GM12878 (cell line): Measurements from ENCODE around the gene PIEZO2. TPM values are rescaled to one million over a fixed set of nuclear protein-coding genes. Genes with fewer than 3 reads are reported as not detected.

Source experiments
- ATAC-seq: fragments of 200-7000 bp; cut with Tn5 transposase; 3 replicates; pipeline ENCODE4 v1.9.1; 2020; ENCODE audit warnings: mild to moderate bottlenecking, moderate library complexity
- BruUV-seq: library from RNA; stranded (reverse); fragments of 400-500 nt; replicated peaks from 2 replicates; lab custom pipeline; 2021; lab: Mats Ljungman, UMichigan
- CTCF ChIA-PET: fragments of 300-600 bp; sonication (Branson Sonifier 250); formaldehyde crosslinking; extraction: SDS; loops from one replicate; lab custom pipeline; 2021; ENCODE audit warnings: inconsistent platforms; lab: Yijun Ruan, JAX
- POLR2A ChIA-PET: fragments of 350-600 bp; formaldehyde crosslinking; extraction: SDS; loops from one replicate; lab custom pipeline; 2021; ENCODE audit warnings: inconsistent platforms; lab: Charles Lee
- RAD21 ChIA-PET: fragments of 300-600 bp; sonication (Branson Sonifier 250); formaldehyde crosslinking; loops from one replicate; lab custom pipeline; 2023; ENCODE audit warnings: antibody characterized with exemption; ENCODE audit not compliant: unreplicated experiment; lab: Charles Lee
- SMC1A ChIA-PET: fragments of 300-600 bp; sonication (Branson Sonifier 250); formaldehyde crosslinking; loops from one replicate; lab custom pipeline; 2023; ENCODE audit not compliant: unreplicated experiment, uncharacterized antibody; lab: Charles Lee
- DNase-seq: peaks from one replicate; pipeline ENCODE4 v3.0.0-alpha.2; 2011; ENCODE audit warnings: low read depth, low spot score
- FAIRE-seq: peaks from 3 replicates; lab custom pipeline; 2011; peaks lifted over from hg19 to GRCh38; lab: Jason Lieb, UNC
- H2AFZ ChIP-seq: 2 replicates; pipeline ENCODE4 v1.6.0; 2011; ENCODE audit warnings: low read depth, low read length, control low read depth; ENCODE audit not compliant: control insufficient read depth
- H3K27ac ChIP-seq: 2 replicates; pipeline ENCODE4 v1.5.1; 2011; ENCODE audit warnings: control low read depth; ENCODE audit not compliant: control insufficient read depth, insufficient read depth
- H3K27me3 ChIP-seq, 2 experiments: replicated peaks in 1 of 2; 2 replicates each; pipeline versions ENCODE4 v1.6.0 to v1.6.1; 2011; ENCODE audit warnings: low read length in 1 of 2; ENCODE audit not compliant: control insufficient read depth in 2 of 2, insufficient read depth in 2 of 2
- H3K36me3 ChIP-seq, 2 experiments: 2 replicates each; pipeline ENCODE4 v1.5.1; 2011; ENCODE audit warnings: low read length in 1 of 2; ENCODE audit not compliant: control insufficient read depth in 2 of 2, insufficient read depth in 2 of 2
- H3K4me1 ChIP-seq: 2 replicates; pipeline ENCODE4 v1.6.1; 2011; ENCODE audit warnings: mild to moderate bottlenecking, low read length, moderate library complexity, mixed read lengths; ENCODE audit not compliant: control insufficient read depth, insufficient read depth
- H3K4me2 ChIP-seq: 2 replicates; pipeline ENCODE4 v1.6.0; 2011; ENCODE audit warnings: control low read depth; ENCODE audit not compliant: control insufficient read depth, insufficient read depth
- H3K4me3 ChIP-seq: fragments of 200-600 bp; sonication (generic); 2 replicates; pipeline ENCODE4 v1.5.1; 2016
- H3K79me2 ChIP-seq: 2 replicates; pipeline ENCODE4 v1.6.0; 2011; ENCODE audit warnings: low read length; ENCODE audit not compliant: control insufficient read depth, insufficient read depth
- H3K9ac ChIP-seq: 2 replicates; pipeline ENCODE4 v1.8.0; 2011; ENCODE audit warnings: low read length, control low read depth, mixed read lengths; ENCODE audit not compliant: control insufficient read depth, insufficient read depth
- H3K9me3 ChIP-seq: replicated peaks from 3 replicates; pipeline ENCODE4 v1.5.1; 2011; ENCODE audit warnings: mild to moderate bottlenecking, low read length; ENCODE audit not compliant: control insufficient read depth, insufficient read depth
- H4K20me1 ChIP-seq: 2 replicates; pipeline ENCODE4 v1.6.0; 2011; ENCODE audit not compliant: control insufficient read depth, insufficient read depth
- ASH2L ChIP-seq: fragments of 300-600, 200-600 bp; sonication (generic); IDR thresholded peaks from 2 replicates; pipeline ENCODE4 v1.6.1; 2017; ENCODE audit warnings: low read depth, mild to moderate bottlenecking, borderline replicate concordance
- BMI1 ChIP-seq: fragments of 450-650 bp; IDR thresholded peaks from 2 replicates; pipeline ENCODE4 v1.6.1; 2016; ENCODE audit warnings: mild to moderate bottlenecking, moderate library complexity, borderline replicate concordance
- EED ChIP-seq: sonication (generic); IDR thresholded peaks from 2 replicates; pipeline ENCODE4 v1.6.1; 2016; ENCODE audit warnings: antibody characterized with exemption, low read depth
- GABPA ChIP-seq: IDR thresholded peaks from 2 replicates; pipeline ENCODE4 v1.6.1; 2014; ENCODE audit warnings: antibody characterized with exemption, low read depth, mild to moderate bottlenecking, inconsistent platforms
- HCFC1 ChIP-seq: fragments of 150-350 bp; IDR thresholded peaks from 2 replicates; pipeline ENCODE4 v1.6.1; 2014; ENCODE audit warnings: low read length
- KAT2A ChIP-seq: conservative IDR thresholded peaks from 2 replicates; pipeline ENCODE4 v1.6.1; 2011; ENCODE audit warnings: low read depth, low read length; ENCODE audit not compliant: control insufficient read depth
- KLF5 ChIP-seq: fragments of 450-650 bp; IDR thresholded peaks from 2 replicates; pipeline ENCODE4 v1.6.1; 2014; ENCODE audit warnings: mild to moderate bottlenecking; ENCODE audit not compliant: partially characterized antibody
- MYB ChIP-seq: fragments of 150-350 bp; IDR thresholded peaks from 2 replicates; pipeline ENCODE4 v1.6.1; 2014; ENCODE audit warnings: mild to moderate bottlenecking, low read depth, low read length, borderline replicate concordance
- NR2C2 ChIP-seq: IDR thresholded peaks from 2 replicates; pipeline ENCODE4 v1.6.1; 2011; ENCODE audit warnings: borderline replicate concordance, low read depth; ENCODE audit not compliant: control insufficient read depth, insufficient read length
- PAX8 ChIP-seq: fragments of 450-650 bp; IDR thresholded peaks from 2 replicates; pipeline ENCODE4 v1.6.1; 2017; ENCODE audit warnings: mild to moderate bottlenecking, moderate library complexity
- RCOR1 ChIP-seq: conservative IDR thresholded peaks from 2 replicates; pipeline ENCODE4 v1.6.1; 2012; ENCODE audit warnings: low read depth, low read length, improper control_type of control experiment
- RUNX3 ChIP-seq: IDR thresholded peaks from 2 replicates; pipeline ENCODE4 v1.6.1; 2012; ENCODE audit warnings: low read length, inconsistent platforms
- SMC3 ChIP-seq: IDR thresholded peaks from 2 replicates; pipeline ENCODE4 v1.6.1; 2011; ENCODE audit warnings: low read length, improper control_type of control experiment, borderline replicate concordance
- STAT3 ChIP-seq: IDR thresholded peaks from 2 replicates; pipeline ENCODE4 v1.6.1; 2011; ENCODE audit warnings: low read depth, low read length, improper control_type of control experiment
- ZBED1 ChIP-seq: IDR thresholded peaks from 2 replicates; pipeline ENCODE4 v1.6.1; 2016; ENCODE audit warnings: borderline replicate concordance
- ZZZ3 ChIP-seq: IDR thresholded peaks from 2 replicates; pipeline ENCODE4 v1.6.1; 2011; ENCODE audit warnings: low read depth; ENCODE audit not compliant: control insufficient read depth, insufficient read length
- WGBS: methylation state at CpG from one replicate; pipeline ENCODE4 v1.1.6; 2016; ENCODE audit warnings: low lambda C conversion rate; ENCODE audit not compliant: insufficient replicate concordance, insufficient coverage; ENCODE audit errors: missing lambda C conversion rate; 5-methylcytosine and 5-hydroxymethylcytosine counted together
- in situ Hi-C: fragments of 300-500 bp; cut with MboI; formaldehyde crosslinking; loops from 9 replicates; pipeline ENCODE4 v1.14.3; 2018; ENCODE audit warnings: mixed read lengths
- intact Hi-C: fragments of 100-400 bp; cut with micrococcal nuclease; formaldehyde crosslinking; loops from one replicate; pipeline ENCODE4 v1.14.2; 2022; ENCODE audit not compliant: unreplicated experiment
- polyA plus RNA-seq, 11 experiments: library from polyadenylated mRNA; depleted of rRNA in 4 of 11; unstranded in 6 of 11; stranded (reverse) in 5 of 11; fragments of >200 nt; fragmentation: Nextera tagmentation in 4 of 11; fragmentation: Illumina TruSeq in 1 of 11; extraction: Ambion mirVana in 4 of 11; extraction: Trizol in 1 of 11; gene quantifications; 1 replicate in 1 of 11; 2 replicates in 10 of 11; pipeline versions ENCODE4 v1.2.1 to v1.2.3, GENCODE V29; 2011 to 2016; ENCODE audit warnings: inconsistent platforms in 2 of 11, missing spikeins in 2 of 11, low read depth in 1 of 11
- total RNA-seq, 4 experiments: library from RNA; depleted of rRNA in 3 of 4; stranded (reverse); fragments of >200 nt in 3 of 4; fragmentation: Illumina TruSeq in 1 of 4; extraction: Trizol in 1 of 4; gene quantifications; 2 replicates each; pipeline versions ENCODE4 v1.2.1 to v1.2.3, GENCODE V29; 2013 to 2021
- TF ChIP-seq, protein P1 (sequence below): IDR thresholded peaks from 2 replicates; pipeline ENCODE4 v1.6.1; 2012; ENCODE audit warnings: low read depth, low read length, improper control_type of control experiment
- TF ChIP-seq, protein P2 (sequence below): fragments of 450-650 bp; IDR thresholded peaks from 2 replicates; pipeline ENCODE4 v1.6.1; 2016; ENCODE audit warnings: mild to moderate bottlenecking
- TF ChIP-seq, protein P3 (sequence below): fragments of 450-650 bp; formaldehyde crosslinking; IDR thresholded peaks from 2 replicates; pipeline ENCODE4 v1.5.0; 2022; ENCODE audit warnings: mild to moderate bottlenecking, missing genetic modification characterization

Gene PIEZO2
- total and polyA plus RNA-seq, 10 of the 15 experiments (the other 5 are each of a cell fraction or from before 2014, with no cell fraction given) = 6.7 to 42.3 (median 27.4) TPM

DNA sequence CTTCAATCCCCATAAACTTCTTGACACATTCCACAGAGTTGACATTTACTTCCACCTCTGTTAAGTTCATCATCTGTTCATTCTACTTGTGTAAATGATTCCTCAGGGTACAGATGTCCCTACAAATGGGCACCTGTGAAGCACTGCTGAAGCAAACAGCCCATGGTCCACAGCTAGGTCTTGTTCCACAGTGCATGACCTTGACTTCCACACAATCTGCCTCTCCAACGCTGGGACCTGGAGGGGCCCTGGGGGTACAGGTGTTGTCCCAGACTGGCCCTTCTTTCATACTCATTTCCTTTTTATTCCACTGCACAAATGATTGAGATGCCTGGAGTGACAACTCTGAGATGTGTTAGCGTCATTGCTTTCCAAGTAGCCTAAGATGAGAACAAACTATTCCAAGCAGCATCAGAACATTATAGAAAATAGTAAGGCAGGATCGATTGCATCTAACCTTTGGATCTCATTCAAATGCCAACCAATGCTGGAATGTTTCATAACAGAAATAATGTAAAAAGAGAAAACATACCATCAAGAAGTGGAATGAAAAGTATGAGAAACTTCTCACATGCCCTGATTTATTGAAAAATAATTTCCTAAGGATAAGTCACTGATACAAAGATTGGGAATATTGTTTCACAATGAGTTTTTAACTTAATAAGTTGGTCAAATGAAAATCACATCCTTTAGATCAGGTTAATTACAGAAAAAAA lies 31.2 kb downstream of the PIEZO2 start:
- H3K27me3 ChIP-seq = no peaks in the 10 kb centered on the region
- H3K4me1 ChIP-seq = no peaks in the 10 kb centered on the region
- no peak for DNase-seq
- intact Hi-C loops = no loop called here
- peaks cover 25% of the 10 kb centered on the region for H3K79me2 ChIP-seq
- no peak overlapping the region for H2AFZ ChIP-seq
- CTCF ChIA-PET = interaction anchor here (1.2 kb wide), 1 partner anchor 11 kb away, joined by 3 read pairs; no protein-coding TSS in a partner anchor
- no peak for ATAC-seq
- in situ Hi-C loops = no loop called here
- RAD21 ChIA-PET = no interaction called here
- no peak overlapping the region for H3K4me3 ChIP-seq
- no peaks in the 10 kb centered on the region for H4K20me1 ChIP-seq
- WGBS = 28% methylated on average over 3 of the region's 3 CpGs
- no peaks in the 10 kb centered on the region for H3K36me3 ChIP-seq
- no peak overlapping the region for H3K4me2 ChIP-seq
- FAIRE-seq = no peak
- no peak overlapping the region for H3K9ac ChIP-seq
- H3K27ac ChIP-seq = no peak overlapping the region
- POLR2A ChIA-PET = no interaction called here
- no peaks in the 10 kb centered on the region; the same call in none of the 3 replicates for H3K9me3 ChIP-seq
- SMC1A ChIA-PET = interaction anchor here (1.2 kb wide), 1 partner anchor 67 kb away, joined by 4 read pairs; no protein-coding TSS in a partner anchor
- BruUV-seq = no TSS peak
- TF ChIP-seq KAT2A (no peak), EED (no peak), ASH2L (no peak), MYB (no peak), RUNX3 (no peak), ZBED1 (no peak), BMI1 (no peak), KLF5 (no peak), HCFC1 (no peak), ZZZ3 (no peak), SMC3 (no peak), NR2C2 (no peak), RCOR1 (no peak), GABPA (no peak), STAT3 (no peak), PAX8 (no peak)
- TF ChIP-seq, protein P1, sequence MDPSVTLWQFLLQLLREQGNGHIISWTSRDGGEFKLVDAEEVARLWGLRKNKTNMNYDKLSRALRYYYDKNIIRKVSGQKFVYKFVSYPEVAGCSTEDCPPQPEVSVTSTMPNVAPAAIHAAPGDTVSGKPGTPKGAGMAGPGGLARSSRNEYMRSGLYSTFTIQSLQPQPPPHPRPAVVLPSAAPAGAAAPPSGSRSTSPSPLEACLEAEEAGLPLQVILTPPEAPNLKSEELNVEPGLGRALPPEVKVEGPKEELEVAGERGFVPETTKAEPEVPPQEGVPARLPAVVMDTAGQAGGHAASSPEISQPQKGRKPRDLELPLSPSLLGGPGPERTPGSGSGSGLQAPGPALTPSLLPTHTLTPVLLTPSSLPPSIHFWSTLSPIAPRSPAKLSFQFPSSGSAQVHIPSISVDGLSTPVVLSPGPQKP = no peak
- TF ChIP-seq, protein P2, sequence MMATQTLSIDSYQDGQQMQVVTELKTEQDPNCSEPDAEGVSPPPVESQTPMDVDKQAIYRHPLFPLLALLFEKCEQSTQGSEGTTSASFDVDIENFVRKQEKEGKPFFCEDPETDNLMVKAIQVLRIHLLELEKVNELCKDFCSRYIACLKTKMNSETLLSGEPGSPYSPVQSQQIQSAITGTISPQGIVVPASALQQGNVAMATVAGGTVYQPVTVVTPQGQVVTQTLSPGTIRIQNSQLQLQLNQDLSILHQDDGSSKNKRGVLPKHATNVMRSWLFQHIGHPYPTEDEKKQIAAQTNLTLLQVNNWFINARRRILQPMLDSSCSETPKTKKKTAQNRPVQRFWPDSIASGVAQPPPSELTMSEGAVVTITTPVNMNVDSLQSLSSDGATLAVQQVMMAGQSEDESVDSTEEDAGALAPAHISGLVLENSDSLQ = no peak
- TF ChIP-seq, protein P3, sequence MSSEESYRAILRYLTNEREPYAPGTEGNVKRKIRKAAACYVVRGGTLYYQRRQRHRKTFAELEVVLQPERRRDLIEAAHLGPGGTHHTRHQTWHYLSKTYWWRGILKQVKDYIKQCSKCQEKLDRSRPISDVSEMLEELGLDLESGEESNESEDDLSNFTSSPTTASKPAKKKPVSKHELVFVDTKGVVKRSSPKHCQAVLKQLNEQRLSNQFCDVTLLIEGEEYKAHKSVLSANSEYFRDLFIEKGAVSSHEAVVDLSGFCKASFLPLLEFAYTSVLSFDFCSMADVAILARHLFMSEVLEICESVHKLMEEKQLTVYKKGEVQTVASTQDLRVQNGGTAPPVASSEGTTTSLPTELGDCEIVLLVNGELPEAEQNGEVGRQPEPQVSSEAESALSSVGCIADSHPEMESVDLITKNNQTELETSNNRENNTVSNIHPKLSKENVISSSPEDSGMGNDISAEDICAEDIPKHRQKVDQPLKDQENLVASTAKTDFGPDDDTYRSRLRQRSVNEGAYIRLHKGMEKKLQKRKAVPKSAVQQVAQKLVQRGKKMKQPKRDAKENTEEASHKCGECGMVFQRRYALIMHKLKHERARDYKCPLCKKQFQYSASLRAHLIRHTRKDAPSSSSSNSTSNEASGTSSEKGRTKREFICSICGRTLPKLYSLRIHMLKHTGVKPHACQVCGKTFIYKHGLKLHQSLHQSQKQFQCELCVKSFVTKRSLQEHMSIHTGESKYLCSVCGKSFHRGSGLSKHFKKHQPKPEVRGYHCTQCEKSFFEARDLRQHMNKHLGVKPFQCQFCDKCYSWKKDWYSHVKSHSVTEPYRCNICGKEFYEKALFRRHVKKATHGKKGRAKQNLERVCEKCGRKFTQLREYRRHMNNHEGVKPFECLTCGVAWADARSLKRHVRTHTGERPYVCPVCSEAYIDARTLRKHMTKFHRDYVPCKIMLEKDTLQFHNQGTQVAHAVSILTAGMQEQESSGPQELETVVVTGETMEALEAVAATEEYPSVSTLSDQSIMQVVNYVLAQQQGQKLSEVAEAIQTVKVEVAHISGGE (CRISPR knock-in tag) = no peak
